Measurements from ENCODE around the gene CDC25B. TPM values are rescaled to one million over a fixed set of nuclear protein-coding genes. Genes with fewer than 3 reads are reported as not detected.

CDC25B gene
- total and polyA plus RNA-seq, 2 of the 13 experiments (the other 11 are each of a cell fraction or from before 2014, with no cell fraction given) = 14.5 to 19.4 TPM

- TF ChIP-seq CEBPZ (IDR thresholded peaks at IDR 0.05; ENCODE audit: low read length) = no peak
- TF ChIP-seq ZNF460 (CRISPR knock-in tag; IDR thresholded peaks at IDR 0.05; ENCODE audit: borderline replicate concordance) = no peak
- TF ChIP-seq MAF1 (CRISPR knock-in tag; IDR thresholded peaks at IDR 0.05; ENCODE audit: borderline replicate concordance) = peak; percentile 74; the same call in 1 of the 2 replicates
- TF ChIP-seq EP300 (IDR thresholded peaks at IDR 0.05; ENCODE audit: low read depth in 2 of 2, low read length in 2 of 2) = peak in 1 of 2 experiments; percentile 10; a peak in 1 of 4 replicates
- TF ChIP-seq EP300 (CRISPR knock-in tag; IDR thresholded peaks at IDR 0.05; ENCODE audit: borderline replicate concordance) = no peak
- peak; percentile 42; the same call in 1 of the 2 replicates for TF ChIP-seq NFIC (IDR thresholded peaks at IDR 0.05; ENCODE audit: low read length)
- TF ChIP-seq CAMTA2 (CRISPR knock-in tag; IDR thresholded peaks at IDR 0.05; ENCODE audit: borderline replicate concordance) = no peak
- peak; percentile 79; the same call in 1 of the 2 replicates for TF ChIP-seq ZNF674 (CRISPR knock-in tag; IDR thresholded peaks at IDR 0.05; ENCODE audit: low read depth)
- TF ChIP-seq SNAPC5 (CRISPR knock-in tag; IDR thresholded peaks at IDR 0.05; ENCODE audit: borderline replicate concordance) = no peak; the same call in 1 of the 2 replicates
- peak; percentile 22; the same call in 1 of the 2 replicates for TF ChIP-seq RELA (CRISPR knock-in tag; IDR thresholded peaks at IDR 0.05)
- TF ChIP-seq ZNF207 (IDR thresholded peaks at IDR 0.05; ENCODE audit: borderline replicate concordance) = no peak
- no peak for TF ChIP-seq ZFAT (CRISPR knock-in tag; conservative IDR thresholded peaks at IDR 0.05)
- TF ChIP-seq ZNF704 (CRISPR knock-in tag; IDR thresholded peaks at IDR 0.05; ENCODE audit: borderline replicate concordance) = peak; percentile 97
- peak; percentile 88 for TF ChIP-seq MYC (CRISPR knock-in tag; IDR thresholded peaks at IDR 0.05; ENCODE audit: borderline replicate concordance)
- peak; percentile 63; the same call in 1 of the 2 replicates for TF ChIP-seq RAD21 (CRISPR knock-in tag; IDR thresholded peaks at IDR 0.05)
- 0 out of 2 replicates have a peak, but pooled peaks have one; percentile 27 for TF ChIP-seq CREB3 (CRISPR knock-in tag; IDR thresholded peaks at IDR 0.05)
- TF ChIP-seq ZNF569 (CRISPR knock-in tag; IDR thresholded peaks at IDR 0.05; ENCODE audit: borderline replicate concordance) = peak; percentile 84; the same call in 1 of the 2 replicates
- TF ChIP-seq NFE2L2 (IDR thresholded peaks at IDR 0.05; ENCODE audit: low read length) = no peak
- no peak; the same call in 1 of the 2 replicates for TF ChIP-seq ZFP41 (CRISPR knock-in tag; IDR thresholded peaks at IDR 0.05; ENCODE audit: borderline replicate concordance)
- peak; percentile 78; the same call in 1 of the 2 replicates for TF ChIP-seq MZF1 (CRISPR knock-in tag; IDR thresholded peaks at IDR 0.05; ENCODE audit: borderline replicate concordance)
- TF ChIP-seq PTBP1 (IDR thresholded peaks at IDR 0.05; ENCODE audit: low read depth, low read length, poor library complexity, severe bottlenecking) = no peak
- TF ChIP-seq PITX1 (CRISPR knock-in tag; IDR thresholded peaks at IDR 0.05) = peak; percentile 80
- TF ChIP-seq SMAD1 (CRISPR knock-in tag; IDR thresholded peaks at IDR 0.05; ENCODE audit: borderline replicate concordance, low read depth) = 0 out of 2 replicates have a peak, but pooled peaks have one; percentile 87
- TF ChIP-seq TCF7L2 (IDR thresholded peaks at IDR 0.05; ENCODE audit: low read depth, low read length) = no peak
These were observed 50.8 kb downstream of the CDC25B start, which contains the start of gene MAVS (continued) for GRCh38 chr20:3846740-3847428.

All from HepG2 (cell line).